NCI-H82 (cell line): Measurements from ENCODE around the gene DLL4.

ENCODE experiments used
- DNase-seq: peaks from one replicate; lab custom pipeline; 2025; lab: John Stamatoyannopoulos, UW

DLL4 gene

GRCh38 chr15:40928821-40929659 is at the start of gene DLL4:
DLL4 (plus strand) TSS chr15:40929340; CDS start chr15:40929669, 329 bp downstream.
- peak; percentile 90 for DNase-seq

DNA sequence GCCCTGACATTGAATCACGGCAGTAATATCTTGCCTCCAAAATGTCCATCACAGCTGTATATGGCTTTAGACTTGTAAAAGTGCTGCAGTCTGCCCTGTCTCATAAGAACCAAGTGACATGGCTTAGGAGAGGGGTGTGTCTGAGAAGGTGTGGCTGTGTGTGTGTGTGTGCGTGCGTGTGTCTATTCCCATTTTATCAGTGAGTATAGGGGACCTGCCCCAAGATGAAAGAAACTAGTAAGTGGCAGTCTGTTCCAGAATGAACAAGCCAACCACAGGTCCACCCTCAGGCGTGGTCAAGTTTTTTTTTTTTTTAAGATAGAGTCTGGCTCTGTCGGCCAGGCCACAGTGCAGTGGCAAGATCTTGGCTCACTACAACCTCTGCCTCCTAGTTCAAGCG is 49.5 kb upstream of the DLL4 start:
- no peak for DNase-seq

- DNase-seq, result no peak
Observed at GRCh38 chr15:40881351-40881750, 47.8 kb upstream of the DLL4 start.

DNA sequence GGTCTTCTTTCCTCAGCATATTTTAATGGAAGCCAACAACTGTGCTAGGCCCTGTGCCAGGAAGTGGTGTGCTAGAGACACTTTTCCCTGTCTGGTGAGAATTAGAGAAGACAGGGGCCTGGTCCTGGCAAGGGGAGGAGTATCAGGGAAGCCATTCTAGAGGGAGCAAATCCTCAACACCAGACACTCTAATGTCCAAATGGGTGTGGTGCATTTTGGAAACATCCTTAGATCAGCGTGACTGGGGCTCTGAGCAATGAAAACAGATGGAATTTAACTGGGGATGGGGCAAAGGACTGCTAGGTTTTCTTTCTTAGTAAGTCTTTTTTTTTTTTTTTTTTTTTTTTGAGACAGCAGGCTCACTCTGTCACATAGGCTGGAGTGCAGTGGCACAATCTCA is 42.6 kb upstream of the DLL4 start:
- no peak for DNase-seq

DNA sequence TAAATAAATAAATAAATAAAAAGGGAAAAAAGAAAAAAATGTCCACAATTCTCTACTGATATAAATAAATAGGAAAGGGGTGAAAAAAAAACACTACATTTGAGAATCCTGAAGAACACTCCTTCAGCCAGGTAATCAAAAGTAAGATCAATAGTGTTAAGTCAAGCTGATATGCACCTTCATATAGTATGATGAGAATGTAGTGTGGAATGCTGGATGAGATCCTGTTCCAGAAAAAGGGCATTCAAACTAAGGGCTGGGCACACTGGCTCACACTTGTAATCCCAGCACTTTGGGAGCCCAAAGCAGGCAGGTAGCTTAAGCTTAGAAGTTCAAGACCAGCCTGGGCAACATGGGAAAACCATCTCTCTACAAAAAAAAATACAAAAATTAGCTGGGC is 40.0 kb upstream of the DLL4 start:
- no peak for DNase-seq

GRCh38 chr15:40891138-40891537 is 38.0 kb upstream of the DLL4 start:
- no peak for DNase-seq

DNA sequence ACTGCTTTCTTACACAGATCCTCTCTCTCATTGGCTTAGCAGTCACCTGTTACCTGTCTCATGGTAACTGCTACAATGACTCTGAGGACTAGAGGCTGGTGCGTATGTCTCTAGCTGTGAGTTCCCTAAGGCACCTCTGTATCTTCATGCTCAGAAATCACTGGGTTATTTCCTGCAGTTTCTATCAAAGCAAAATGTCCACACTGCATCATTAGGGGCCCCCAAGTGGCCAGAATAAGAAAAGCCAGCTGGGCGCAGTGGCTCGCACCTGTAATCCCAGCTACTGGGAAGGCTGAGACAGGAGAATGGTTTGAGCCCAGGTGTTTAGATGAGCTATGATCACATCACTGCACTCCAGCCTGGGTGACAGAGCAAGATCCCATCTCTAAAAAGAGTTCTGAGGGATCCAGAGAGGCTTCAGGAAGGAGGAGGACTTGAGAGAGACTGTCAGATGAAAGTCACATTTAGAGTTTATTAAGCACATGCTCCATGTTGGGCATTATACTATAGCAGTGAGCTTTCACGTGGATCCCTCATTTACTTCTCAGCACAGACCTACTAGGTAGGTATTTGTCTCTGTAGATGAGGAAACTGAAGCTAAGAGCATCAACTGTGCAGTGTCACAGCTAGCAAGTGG is 37.2 kb upstream of the DLL4 start:
- DNase-seq, result peak; percentile 70

GRCh38 chr15:40892447-40893012 is 36.6 kb upstream of the DLL4 start:
- DNase-seq, result no peak

DNA sequence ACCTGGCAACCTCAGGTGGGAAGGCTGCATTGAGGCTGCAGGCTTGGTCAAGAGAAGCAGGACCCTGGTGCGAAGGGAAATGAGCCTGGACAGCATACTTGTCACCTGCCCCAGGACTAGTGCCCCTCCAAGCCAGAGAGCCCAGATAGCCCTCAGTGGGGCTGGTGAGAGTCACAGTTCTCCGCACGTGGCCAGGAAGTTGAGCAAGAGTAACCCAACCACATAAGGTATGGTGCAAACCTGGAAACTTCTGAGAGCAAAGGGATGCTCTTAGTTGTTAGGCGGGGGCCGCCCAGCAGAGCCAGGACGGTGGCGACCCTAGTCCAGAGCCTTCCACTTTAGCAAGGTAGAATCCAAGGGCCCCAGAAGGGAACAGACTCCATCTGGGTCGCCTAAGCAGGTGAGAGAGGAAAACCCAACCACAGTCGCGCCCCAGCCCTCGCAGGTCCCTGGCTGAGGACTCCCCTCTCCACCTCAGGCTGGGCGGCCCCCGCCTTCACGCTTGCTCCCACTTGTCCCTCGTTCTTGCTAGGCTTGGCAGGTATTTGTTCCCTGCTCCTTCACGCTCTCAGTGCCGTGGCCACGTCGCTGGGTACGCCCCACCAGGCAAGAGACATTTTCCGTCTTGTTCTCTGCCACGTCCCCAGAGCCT is 36.0 kb upstream of the DLL4 start:
- DNase-seq, result no peak

DNA sequence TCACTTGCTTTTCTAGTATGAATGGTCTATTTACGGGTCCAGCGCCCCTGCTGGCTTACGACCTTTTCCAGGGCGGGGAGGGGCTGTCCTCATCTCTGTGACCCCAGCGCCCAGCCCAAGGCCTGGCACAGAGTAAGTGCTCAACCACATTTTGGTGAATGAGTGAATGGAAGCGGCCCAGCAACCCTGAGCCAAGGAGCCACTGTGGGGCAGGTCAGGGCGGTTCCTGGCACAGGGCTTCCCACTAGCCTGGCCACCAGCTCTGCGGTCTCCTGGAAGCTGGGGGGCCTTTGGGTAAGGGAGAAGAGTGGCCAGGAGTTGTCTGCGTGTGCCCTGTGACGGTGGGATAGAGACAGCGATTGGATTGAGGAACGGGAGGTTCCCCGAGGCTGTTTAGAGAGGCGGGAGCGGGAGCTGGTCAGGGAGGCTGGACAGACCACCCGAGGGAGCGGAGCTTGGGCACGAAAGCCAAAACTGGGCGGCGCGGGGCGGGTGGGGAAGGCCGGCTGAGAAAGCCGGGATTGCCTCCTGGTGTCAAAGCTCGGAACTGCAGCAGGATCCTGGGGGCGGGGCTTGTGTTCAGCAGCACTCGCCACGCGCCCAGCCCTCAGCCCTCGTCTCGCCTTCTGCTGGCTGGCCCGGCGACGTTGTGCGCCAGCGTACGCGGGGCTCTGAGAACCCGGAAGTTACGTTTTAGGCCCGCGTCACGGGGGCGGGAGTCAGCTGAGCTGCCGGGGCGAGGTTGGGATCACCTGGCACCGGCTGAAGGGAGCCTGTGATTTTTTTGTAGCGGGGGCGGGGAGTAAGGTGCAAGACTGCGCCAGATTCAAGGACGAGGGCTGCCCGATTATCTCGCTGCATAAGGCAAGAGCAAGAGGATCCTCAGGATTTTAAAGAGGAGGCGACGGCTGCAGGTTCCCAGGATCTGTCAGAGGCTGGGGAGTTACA is 35.1 kb upstream of the DLL4 start, which contains the start of gene VPS18:
VPS18 (plus strand) TSS at position 718 of the 948 bp plus-strand sequence. CDS start 319 bp downstream, outside the sequence.
- peak; percentile 99 for DNase-seq

- DNase-seq, result peak; percentile 81
Observed at GRCh38 chr15:40894681-40895448, 34.3 kb upstream of the DLL4 start.

DNA sequence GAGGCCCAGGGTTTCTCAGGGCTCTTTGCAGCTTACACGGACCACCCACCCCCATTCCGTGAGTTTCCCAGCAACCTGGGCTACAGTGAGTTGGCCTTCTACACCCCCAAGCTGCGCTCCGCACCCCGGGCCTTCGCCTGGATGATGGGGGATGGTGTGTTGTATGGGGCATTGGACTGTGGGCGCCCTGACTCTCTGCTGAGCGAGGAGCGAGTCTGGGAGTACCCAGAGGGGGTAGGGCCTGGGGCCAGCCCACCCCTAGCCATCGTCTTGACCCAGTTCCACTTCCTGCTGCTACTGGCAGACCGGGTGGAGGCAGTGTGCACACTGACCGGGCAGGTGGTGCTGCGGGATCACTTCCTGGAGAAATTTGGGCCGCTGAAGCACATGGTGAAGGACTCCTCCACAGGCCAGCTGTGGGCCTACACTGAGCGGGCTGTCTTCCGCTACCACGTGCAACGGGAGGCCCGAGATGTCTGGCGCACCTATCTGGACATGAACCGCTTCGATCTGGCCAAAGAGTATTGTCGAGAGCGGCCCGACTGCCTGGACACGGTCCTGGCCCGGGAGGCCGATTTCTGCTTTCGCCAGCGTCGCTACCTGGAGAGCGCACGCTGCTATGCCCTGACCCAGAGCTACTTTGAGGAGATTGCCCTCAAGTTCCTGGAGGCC is 29.5 kb upstream of the DLL4 start:
- DNase-seq, result no peak

DNA sequence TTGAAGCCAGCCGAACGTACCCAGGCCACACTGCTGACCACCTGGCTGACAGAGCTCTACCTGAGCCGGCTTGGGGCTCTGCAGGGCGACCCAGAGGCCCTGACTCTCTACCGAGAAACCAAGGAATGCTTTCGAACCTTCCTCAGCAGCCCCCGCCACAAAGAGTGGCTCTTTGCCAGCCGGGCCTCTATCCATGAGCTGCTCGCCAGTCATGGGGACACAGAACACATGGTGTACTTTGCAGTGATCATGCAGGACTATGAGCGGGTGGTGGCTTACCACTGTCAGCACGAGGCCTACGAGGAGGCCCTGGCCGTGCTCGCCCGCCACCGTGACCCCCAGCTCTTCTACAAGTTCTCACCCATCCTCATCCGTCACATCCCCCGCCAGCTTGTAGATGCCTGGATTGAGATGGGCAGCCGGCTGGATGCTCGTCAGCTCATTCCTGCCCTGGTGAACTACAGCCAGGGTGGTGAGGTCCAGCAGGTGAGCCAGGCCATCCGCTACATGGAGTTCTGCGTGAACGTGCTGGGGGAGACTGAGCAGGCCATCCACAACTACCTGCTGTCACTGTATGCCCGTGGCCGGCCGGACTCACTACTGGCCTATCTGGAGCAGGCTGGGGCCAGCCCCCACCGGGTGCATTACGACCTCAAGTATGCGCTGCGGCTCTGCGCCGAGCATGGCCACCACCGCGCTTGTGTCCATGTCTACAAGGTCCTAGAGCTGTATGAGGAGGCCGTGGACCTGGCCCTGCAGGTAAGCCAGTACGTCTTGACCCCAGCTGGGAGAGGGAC is 28.7 kb upstream of the DLL4 start:
- no peak for DNase-seq

GRCh38 chr15:40901053-40901443 is 28.1 kb upstream of the DLL4 start:
- no peak for DNase-seq

DNA sequence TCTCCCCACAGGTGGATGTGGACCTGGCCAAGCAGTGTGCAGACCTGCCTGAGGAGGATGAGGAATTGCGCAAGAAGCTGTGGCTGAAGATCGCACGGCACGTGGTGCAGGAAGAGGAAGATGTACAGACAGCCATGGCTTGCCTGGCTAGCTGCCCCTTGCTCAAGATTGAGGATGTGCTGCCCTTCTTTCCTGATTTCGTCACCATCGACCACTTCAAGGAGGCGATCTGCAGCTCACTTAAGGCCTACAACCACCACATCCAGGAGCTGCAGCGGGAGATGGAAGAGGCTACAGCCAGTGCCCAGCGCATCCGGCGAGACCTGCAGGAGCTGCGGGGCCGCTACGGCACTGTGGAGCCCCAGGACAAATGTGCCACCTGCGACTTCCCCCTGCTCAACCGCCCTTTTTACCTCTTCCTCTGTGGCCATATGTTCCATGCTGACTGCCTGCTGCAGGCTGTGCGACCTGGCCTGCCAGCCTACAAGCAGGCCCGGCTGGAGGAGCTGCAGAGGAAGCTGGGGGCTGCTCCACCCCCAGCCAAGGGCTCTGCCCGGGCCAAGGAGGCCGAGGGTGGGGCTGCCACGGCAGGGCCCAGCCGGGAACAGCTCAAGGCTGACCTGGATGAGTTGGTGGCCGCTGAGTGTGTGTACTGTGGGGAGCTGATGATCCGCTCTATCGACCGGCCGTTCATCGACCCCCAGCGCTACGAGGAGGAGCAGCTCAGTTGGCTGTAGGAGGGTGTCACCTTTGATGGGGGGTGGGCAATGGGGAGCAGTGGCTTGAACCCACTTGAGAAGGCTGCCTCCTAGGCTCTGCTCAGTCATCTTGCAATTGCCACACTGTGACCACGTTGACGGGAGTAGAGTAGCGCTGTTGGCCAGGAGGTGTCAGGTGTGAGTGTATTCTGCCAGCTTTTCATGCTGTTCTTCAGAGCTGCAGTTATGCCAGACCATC is 26.3 kb upstream of the DLL4 start:
- DNase-seq, result no peak

- no peak for DNase-seq
Observed at GRCh38 chr15:40904552-40905201, 24.5 kb upstream of the DLL4 start.
